WTC11 (cell line): ENCODE results near the gene ADGRV1. TPM values are rescaled to one million over a fixed set of nuclear protein-coding genes. Genes with fewer than 3 reads are reported as not detected.

Source experiments
- ATAC-seq: fragments of 200-7000 bp; cut with Tn5 transposase; 2 replicates; pipeline ENCODE4 v1.10.0; 2021; ENCODE audit warnings: mild to moderate bottlenecking, moderate library complexity
- CTCF ChIA-PET: fragments of 300-600 bp; sonication (Branson Sonifier 250); formaldehyde crosslinking; loops from one replicate; lab custom pipeline; 2021; ENCODE audit warnings: antibody characterized with exemption; lab: Charles Lee
- POLR2A ChIA-PET: fragments of 350-600 bp; sonication (Branson Sonifier 250); formaldehyde crosslinking; loops from one replicate; lab custom pipeline; 2021; ENCODE audit warnings: antibody characterized with exemption; lab: Charles Lee
- DNase-seq: peaks from one replicate; pipeline ENCODE4 v3.0.0; 2021; ENCODE audit warnings: low spot score
- H3K27ac Mint-ChIP-seq: 2 replicates; pipeline ENCODE4 v1.8.0; 2021; ENCODE audit warnings: mixed read lengths
- H3K27me3 Mint-ChIP-seq: 2 replicates; pipeline ENCODE4 v1.8.0; 2021; ENCODE audit warnings: low read depth, mild to moderate bottlenecking, moderate library complexity, mixed read lengths
- H3K36me3 Mint-ChIP-seq: 2 replicates; pipeline ENCODE4 v1.8.0; 2021; ENCODE audit warnings: mixed read lengths
- H3K4me1 Mint-ChIP-seq: 2 replicates; pipeline ENCODE4 v1.8.0; 2022; ENCODE audit warnings: mixed read lengths
- H3K4me3 Mint-ChIP-seq: 2 replicates; pipeline ENCODE4 v1.8.0; 2021; ENCODE audit warnings: mild to moderate bottlenecking, moderate library complexity, mixed read lengths
- H3K9me3 Mint-ChIP-seq: 2 replicates; pipeline ENCODE4 v1.8.0; 2021; ENCODE audit warnings: mixed read lengths
- ATF1 ChIP-seq: sonication (generic); formaldehyde crosslinking; IDR thresholded peaks from 2 replicates; pipeline ENCODE4 v1.8.1; 2023; ENCODE audit warnings: mild to moderate bottlenecking, moderate library complexity, missing genetic modification reagents
- CREM ChIP-seq: sonication (generic); formaldehyde crosslinking; IDR thresholded peaks from 2 replicates; pipeline ENCODE4 v1.8.1; 2022; ENCODE audit warnings: mild to moderate bottlenecking, missing genetic modification reagents, moderate library complexity
- FOXK1 ChIP-seq: sonication (generic); formaldehyde crosslinking; IDR thresholded peaks from 2 replicates; pipeline ENCODE4 v1.8.0; 2022; ENCODE audit warnings: mild to moderate bottlenecking, moderate library complexity, missing genetic modification reagents
- GTF2I ChIP-seq: fragments of 250-450 bp; sonication (Bioruptor Pico); conservative IDR thresholded peaks from 2 replicates; pipeline ENCODE4 v1.4.0; 2021; ENCODE audit warnings: mild to moderate bottlenecking
- HMGA2 ChIP-seq: fragments of 250-450 bp; sonication (Bioruptor Pico); IDR thresholded peaks from 2 replicates; pipeline ENCODE4 v1.4.0; 2021; ENCODE audit warnings: mild to moderate bottlenecking, moderate library complexity
- MXD4 ChIP-seq: fragments of 250-450 bp; sonication (Bioruptor Pico); IDR thresholded peaks from 2 replicates; pipeline ENCODE4 v1.8.0; 2021; ENCODE audit warnings: mild to moderate bottlenecking, moderate library complexity, borderline replicate concordance
- NR3C1 ChIP-seq: sonication (generic); formaldehyde crosslinking; conservative IDR thresholded peaks from 2 replicates; pipeline ENCODE4 v1.8.1; 2023; ENCODE audit warnings: low read depth, mild to moderate bottlenecking, missing genetic modification reagents
- SMAD4 ChIP-seq: sonication (generic); formaldehyde crosslinking; IDR thresholded peaks from 2 replicates; pipeline ENCODE4 v1.8.0; 2022; ENCODE audit warnings: mild to moderate bottlenecking, missing genetic modification reagents
- ZNF121 ChIP-seq: sonication (generic); formaldehyde crosslinking; IDR thresholded peaks from 2 replicates; pipeline ENCODE4 v1.8.0; 2023; ENCODE audit warnings: missing genetic modification reagents
- ZNF219 ChIP-seq: sonication (generic); formaldehyde crosslinking; IDR thresholded peaks from 2 replicates; pipeline ENCODE4 v1.8.0; 2023; ENCODE audit warnings: missing genetic modification reagents, mild to moderate bottlenecking, borderline replicate concordance
- ZNF396 ChIP-seq: fragments of 250-450 bp; sonication (Bioruptor Pico); IDR thresholded peaks from 2 replicates; pipeline ENCODE4 v1.8.0; 2021; ENCODE audit warnings: mild to moderate bottlenecking, moderate library complexity, borderline replicate concordance
- ZNF416 ChIP-seq: fragments of 250-450 bp; sonication (Bioruptor Pico); IDR thresholded peaks from 2 replicates; pipeline ENCODE4 v1.9.0; 2021; ENCODE audit warnings: mild to moderate bottlenecking, inconsistent platforms
- total RNA-seq: library from RNA; stranded (reverse); gene quantifications from 3 replicates; pipeline ENCODE4 v1.2.3, GENCODE V29; 2021
- TF ChIP-seq, protein P1 (sequence below): fragments of 200-600 bp; IDR thresholded peaks from 2 replicates; pipeline ENCODE4 v1.8.0; 2022; ENCODE audit warnings: antibody characterized with exemption
- TF ChIP-seq, protein P2 (sequence below): fragments of 250-450 bp; sonication (Bioruptor Pico); IDR thresholded peaks from 2 replicates; pipeline ENCODE4 v2.1.2; 2022; ENCODE audit warnings: mild to moderate bottlenecking, moderate library complexity
- TF ChIP-seq, protein P3 (sequence below): fragments of 250-450 bp; sonication (Bioruptor Pico); IDR thresholded peaks from 2 replicates; pipeline ENCODE4 v1.8.0; 2021; ENCODE audit warnings: mild to moderate bottlenecking
- TF ChIP-seq, protein P4 (sequence below): fragments of 250-450 bp; sonication (Bioruptor Pico); conservative IDR thresholded peaks from 2 replicates; pipeline ENCODE4 v1.9.0; 2021; ENCODE audit warnings: mild to moderate bottlenecking
- TF ChIP-seq, protein P5 (sequence below): fragments of 250-450 bp; sonication (Bioruptor Pico); IDR thresholded peaks from 2 replicates; pipeline ENCODE4 v1.9.0; 2021; ENCODE audit warnings: mild to moderate bottlenecking
- TF ChIP-seq, protein P6 (sequence below): sonication (generic); formaldehyde crosslinking; IDR thresholded peaks from 2 replicates; pipeline ENCODE4 v1.8.1; 2023; ENCODE audit warnings: mild to moderate bottlenecking, missing genetic modification reagents, moderate library complexity
- TF ChIP-seq, protein P7 (sequence below): sonication (generic); formaldehyde crosslinking; IDR thresholded peaks from 2 replicates; pipeline ENCODE4 v1.8.1; 2023; ENCODE audit warnings: mild to moderate bottlenecking, moderate library complexity, missing genetic modification reagents

Gene ADGRV1
- total RNA-seq, 1 experiment from 2014 or later: 74.5 TPM

DNA sequence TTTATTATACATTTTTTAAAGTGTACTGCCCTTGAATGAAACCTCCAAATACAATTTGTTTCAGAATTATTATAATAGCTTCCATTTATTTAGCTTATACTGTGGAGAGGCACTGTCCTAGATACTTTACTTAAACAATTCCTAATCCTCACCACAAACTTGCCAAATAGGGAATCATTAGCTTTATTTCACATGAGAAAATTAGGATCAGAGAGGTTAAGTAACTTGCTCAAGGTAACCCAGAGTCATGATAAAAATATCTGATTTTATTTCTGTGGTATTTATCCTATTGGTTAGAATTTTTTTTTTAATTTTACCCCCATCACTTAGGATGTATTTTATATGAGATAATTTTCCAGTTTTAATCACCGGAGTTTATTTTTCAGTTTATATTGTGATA is 78.4 kb downstream of the ADGRV1 start:
- H3K4me3 Mint-ChIP-seq: no peak overlapping the region
- ChIA-PET POLR2A (no interaction called here), CTCF (interaction anchor here (1.0 to 1.1 kb wide), 2 partner anchors 52 to 160 kb away, joined by 3 read pairs; no protein-coding TSS in a partner anchor)
- no peaks in the 10 kb centered on the region for H3K9me3 Mint-ChIP-seq
- TF ChIP-seq, protein P1, sequence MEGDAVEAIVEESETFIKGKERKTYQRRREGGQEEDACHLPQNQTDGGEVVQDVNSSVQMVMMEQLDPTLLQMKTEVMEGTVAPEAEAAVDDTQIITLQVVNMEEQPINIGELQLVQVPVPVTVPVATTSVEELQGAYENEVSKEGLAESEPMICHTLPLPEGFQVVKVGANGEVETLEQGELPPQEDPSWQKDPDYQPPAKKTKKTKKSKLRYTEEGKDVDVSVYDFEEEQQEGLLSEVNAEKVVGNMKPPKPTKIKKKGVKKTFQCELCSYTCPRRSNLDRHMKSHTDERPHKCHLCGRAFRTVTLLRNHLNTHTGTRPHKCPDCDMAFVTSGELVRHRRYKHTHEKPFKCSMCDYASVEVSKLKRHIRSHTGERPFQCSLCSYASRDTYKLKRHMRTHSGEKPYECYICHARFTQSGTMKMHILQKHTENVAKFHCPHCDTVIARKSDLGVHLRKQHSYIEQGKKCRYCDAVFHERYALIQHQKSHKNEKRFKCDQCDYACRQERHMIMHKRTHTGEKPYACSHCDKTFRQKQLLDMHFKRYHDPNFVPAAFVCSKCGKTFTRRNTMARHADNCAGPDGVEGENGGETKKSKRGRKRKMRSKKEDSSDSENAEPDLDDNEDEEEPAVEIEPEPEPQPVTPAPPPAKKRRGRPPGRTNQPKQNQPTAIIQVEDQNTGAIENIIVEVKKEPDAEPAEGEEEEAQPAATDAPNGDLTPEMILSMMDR: no peak
- TF ChIP-seq ATF1 (CRISPR knock-in tag): no peak
- TF ChIP-seq, protein P2, sequence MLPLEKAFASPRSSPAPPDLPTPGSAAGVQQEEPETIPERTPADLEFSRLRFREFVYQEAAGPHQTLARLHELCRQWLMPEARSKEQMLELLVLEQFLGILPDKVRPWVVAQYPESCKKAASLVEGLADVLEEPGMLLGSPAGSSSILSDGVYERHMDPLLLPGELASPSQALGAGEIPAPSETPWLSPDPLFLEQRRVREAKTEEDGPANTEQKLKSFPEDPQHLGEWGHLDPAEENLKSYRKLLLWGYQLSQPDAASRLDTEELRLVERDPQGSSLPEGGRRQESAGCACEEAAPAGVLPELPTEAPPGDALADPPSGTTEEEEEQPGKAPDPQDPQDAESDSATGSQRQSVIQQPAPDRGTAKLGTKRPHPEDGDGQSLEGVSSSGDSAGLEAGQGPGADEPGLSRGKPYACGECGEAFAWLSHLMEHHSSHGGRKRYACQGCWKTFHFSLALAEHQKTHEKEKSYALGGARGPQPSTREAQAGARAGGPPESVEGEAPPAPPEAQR (CRISPR knock-in tag): no peak
- no peak for TF ChIP-seq HMGA2
- TF ChIP-seq, protein P3, sequence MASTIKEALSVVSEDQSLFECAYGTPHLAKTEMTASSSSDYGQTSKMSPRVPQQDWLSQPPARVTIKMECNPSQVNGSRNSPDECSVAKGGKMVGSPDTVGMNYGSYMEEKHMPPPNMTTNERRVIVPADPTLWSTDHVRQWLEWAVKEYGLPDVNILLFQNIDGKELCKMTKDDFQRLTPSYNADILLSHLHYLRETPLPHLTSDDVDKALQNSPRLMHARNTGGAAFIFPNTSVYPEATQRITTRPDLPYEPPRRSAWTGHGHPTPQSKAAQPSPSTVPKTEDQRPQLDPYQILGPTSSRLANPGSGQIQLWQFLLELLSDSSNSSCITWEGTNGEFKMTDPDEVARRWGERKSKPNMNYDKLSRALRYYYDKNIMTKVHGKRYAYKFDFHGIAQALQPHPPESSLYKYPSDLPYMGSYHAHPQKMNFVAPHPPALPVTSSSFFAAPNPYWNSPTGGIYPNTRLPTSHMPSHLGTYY (CRISPR knock-in tag): no peak
- no peak for TF ChIP-seq ZNF416 (CRISPR knock-in tag)
- TF ChIP-seq, protein P4, sequence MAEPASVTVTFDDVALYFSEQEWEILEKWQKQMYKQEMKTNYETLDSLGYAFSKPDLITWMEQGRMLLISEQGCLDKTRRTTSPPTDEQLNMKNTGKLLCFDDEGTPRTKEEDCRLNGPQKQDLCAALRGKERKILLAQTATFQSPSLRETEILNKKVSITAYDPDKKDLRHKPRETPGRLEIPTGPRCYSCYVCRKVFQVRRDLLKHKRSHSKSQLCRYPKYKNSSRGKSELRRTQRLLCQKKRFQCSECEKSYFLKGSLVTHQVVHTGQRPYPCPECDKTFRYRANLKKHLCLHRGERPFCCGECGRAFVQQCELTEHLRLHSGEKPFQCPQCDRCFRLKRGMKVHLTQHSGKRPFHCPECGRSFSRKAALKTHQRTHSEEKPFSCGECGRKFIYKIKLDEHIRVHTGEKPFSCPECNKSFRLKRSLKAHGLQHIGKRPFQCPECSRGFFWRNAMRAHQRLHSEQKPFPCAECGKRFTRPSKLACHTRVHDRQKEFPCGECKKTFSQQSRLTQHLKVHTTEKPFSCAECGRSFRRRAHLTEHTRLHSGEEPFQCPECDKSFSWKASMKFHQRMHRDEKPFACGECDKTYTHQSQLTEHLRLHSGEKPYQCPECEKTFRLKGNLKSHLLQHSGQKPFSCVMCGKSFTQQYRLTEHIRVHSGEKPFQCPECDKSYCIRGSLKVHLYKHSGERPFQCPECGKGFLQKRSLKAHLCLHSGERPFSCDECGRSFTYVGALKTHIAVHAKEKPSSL (CRISPR knock-in tag): no peak
- H3K27me3 Mint-ChIP-seq: no peaks in the 10 kb centered on the region
- DNase-seq (no peak), ATAC-seq (no peak)
- H3K27ac Mint-ChIP-seq: no peak overlapping the region
- peaks cover 21% of the 10 kb centered on the region for H3K4me1 Mint-ChIP-seq
- no peaks in the 10 kb centered on the region; the same call in 1 of the 2 replicates for H3K36me3 Mint-ChIP-seq

DNA sequence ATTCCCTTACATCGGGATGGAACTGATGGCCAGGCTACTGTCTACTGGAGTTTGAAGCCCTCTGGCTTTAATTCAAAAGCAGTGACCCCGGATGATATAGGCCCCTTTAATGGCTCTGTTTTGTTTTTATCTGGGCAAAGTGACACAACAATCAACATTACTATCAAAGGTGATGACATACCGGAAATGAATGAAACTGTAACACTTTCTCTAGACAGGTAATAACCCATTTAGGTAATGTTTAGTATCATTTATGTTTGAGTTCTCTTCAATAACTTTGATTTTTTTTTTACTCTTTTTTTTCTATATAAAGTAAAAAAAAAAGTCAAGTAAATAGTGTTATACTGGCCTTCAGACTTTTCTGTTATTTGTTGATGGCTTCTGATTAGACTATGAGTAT is 79.1 kb downstream of the ADGRV1 start:
- POLR2A ChIA-PET: no interaction called here
- Mint-ChIP-seq H3K9me3 (no peaks in the 10 kb centered on the region), H3K27me3 (no peaks in the 10 kb centered on the region), H3K27ac (no peak overlapping the region), H3K4me3 (no peak overlapping the region), H3K36me3 (peaks cover 2% of the 10 kb centered on the region; the same call in 1 of the 2 replicates), H3K4me1 (peaks cover 13% of the 10 kb centered on the region)
- CTCF ChIA-PET: no interaction called here
- ATAC-seq: no peak
- DNase-seq: no peak
- TF ChIP-seq CREM (CRISPR knock-in tag) (no peak), GTF2I (CRISPR knock-in tag) (no peak), ZNF121 (no peak), FOXK1 (CRISPR knock-in tag) (no peak), ZNF396 (CRISPR knock-in tag) (no peak), MXD4 (CRISPR knock-in tag) (no peak), SMAD4 (CRISPR knock-in tag) (no peak), ZNF219 (CRISPR knock-in tag) (no peak), NR3C1 (CRISPR knock-in tag) (no peak)
- TF ChIP-seq, protein P4 (CRISPR knock-in tag): no peak
- TF ChIP-seq, protein P5, sequence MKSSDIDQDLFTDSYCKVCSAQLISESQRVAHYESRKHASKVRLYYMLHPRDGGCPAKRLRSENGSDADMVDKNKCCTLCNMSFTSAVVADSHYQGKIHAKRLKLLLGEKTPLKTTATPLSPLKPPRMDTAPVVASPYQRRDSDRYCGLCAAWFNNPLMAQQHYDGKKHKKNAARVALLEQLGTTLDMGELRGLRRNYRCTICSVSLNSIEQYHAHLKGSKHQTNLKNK (CRISPR knock-in tag): no peak
- TF ChIP-seq, protein P6, sequence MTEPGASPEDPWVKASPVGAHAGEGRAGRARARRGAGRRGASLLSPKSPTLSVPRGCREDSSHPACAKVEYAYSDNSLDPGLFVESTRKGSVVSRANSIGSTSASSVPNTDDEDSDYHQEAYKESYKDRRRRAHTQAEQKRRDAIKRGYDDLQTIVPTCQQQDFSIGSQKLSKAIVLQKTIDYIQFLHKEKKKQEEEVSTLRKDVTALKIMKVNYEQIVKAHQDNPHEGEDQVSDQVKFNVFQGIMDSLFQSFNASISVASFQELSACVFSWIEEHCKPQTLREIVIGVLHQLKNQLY: no peak
- TF ChIP-seq, protein P7, sequence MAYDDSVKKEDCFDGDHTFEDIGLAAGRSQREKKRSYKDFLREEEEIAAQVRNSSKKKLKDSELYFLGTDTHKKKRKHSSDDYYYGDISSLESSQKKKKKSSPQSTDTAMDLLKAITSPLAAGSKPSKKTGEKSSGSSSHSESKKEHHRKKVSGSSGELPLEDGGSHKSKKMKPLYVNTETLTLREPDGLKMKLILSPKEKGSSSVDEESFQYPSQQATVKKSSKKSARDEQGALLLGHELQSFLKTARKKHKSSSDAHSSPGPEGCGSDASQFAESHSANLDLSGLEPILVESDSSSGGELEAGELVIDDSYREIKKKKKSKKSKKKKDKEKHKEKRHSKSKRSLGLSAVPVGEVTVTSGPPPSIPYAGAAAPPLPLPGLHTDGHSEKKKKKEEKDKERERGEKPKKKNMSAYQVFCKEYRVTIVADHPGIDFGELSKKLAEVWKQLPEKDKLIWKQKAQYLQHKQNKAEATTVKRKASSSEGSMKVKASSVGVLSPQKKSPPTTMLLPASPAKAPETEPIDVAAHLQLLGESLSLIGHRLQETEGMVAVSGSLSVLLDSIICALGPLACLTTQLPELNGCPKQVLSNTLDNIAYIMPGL (CRISPR knock-in tag): no peak
